HFFc6 (cell line): ENCODE data around the gene CYP27C1. TPM values are rescaled to one million over a fixed set of nuclear protein-coding genes. Genes with fewer than 3 reads are reported as not detected.

Experiments
- DNase-seq: peaks from one replicate; pipeline ENCODE4 v3.0.0-alpha.2; 2018
- H3K27ac Mint-ChIP-seq: 2 replicates; pipeline ENCODE4 v1.8.0; 2020; ENCODE audit warnings: mild to moderate bottlenecking, mixed read lengths
- H3K27me3 Mint-ChIP-seq: 2 replicates; pipeline ENCODE4 v1.8.0; 2021; ENCODE audit warnings: mild to moderate bottlenecking, moderate library complexity, mixed read lengths; ENCODE audit not compliant: insufficient read depth
- H3K36me3 Mint-ChIP-seq: 2 replicates; pipeline ENCODE4 v1.8.0; 2021; ENCODE audit warnings: low read depth, mixed read lengths
- H3K4me1 Mint-ChIP-seq: 2 replicates; pipeline ENCODE4 v1.8.0; 2020; ENCODE audit warnings: low read depth, mixed read lengths
- H3K4me3 Mint-ChIP-seq: 2 replicates; pipeline ENCODE4 v1.8.0; 2020; ENCODE audit warnings: mild to moderate bottlenecking, moderate library complexity, mixed read lengths
- H3K9me3 Mint-ChIP-seq: 2 replicates; pipeline ENCODE4 v1.8.0; 2020; ENCODE audit warnings: mild to moderate bottlenecking, mixed read lengths
- total RNA-seq, 6 experiments: library from RNA; stranded (reverse); fragmentation: NEBNext Ultra II Directional; extraction: Animal tissue kit (Norgen Biotek cat#: 25700); gene quantifications; 2 replicates in 1 of 6; 3 replicates in 5 of 6; pipeline ENCODE4 v1.2.3, GENCODE V29; 2021
- TF ChIP-seq, protein P1 (sequence below): fragments of 200-600 bp; sonication (generic); IDR thresholded peaks from 2 replicates; pipeline ENCODE4 v1.5.0; 2021; ENCODE audit warnings: antibody characterized with exemption, mild to moderate bottlenecking

Gene CYP27C1
- total RNA-seq, 6 experiments from 2014 or later: 0.09 to 0.17 (median 0.13) TPM

DNA sequence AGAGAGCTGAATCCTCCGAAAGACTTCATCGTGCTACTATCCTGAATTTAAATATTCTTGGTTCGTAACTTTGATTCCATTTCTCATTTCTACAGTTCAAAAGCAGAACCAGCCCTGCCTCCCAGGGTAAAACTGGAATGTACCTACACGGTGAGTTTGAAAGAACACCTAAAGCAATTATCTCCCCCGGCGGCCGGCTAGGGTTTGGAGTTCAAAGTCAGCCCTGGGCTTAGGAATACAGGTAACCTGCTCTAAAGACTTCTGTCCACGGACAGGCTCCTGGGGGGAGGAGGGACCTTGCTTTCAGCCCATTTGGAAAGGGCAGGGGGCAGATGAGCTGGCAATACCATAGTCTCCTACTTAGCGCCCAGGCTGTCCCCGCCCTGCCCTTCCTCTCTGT lies 32.3 kb downstream of the CYP27C1 start:
- peaks cover 5% of the 10 kb centered on the region; the same call in 1 of the 2 replicates for H3K9me3 Mint-ChIP-seq
- no peaks in the 10 kb centered on the region for H3K4me1 Mint-ChIP-seq
- TF ChIP-seq, protein P1, sequence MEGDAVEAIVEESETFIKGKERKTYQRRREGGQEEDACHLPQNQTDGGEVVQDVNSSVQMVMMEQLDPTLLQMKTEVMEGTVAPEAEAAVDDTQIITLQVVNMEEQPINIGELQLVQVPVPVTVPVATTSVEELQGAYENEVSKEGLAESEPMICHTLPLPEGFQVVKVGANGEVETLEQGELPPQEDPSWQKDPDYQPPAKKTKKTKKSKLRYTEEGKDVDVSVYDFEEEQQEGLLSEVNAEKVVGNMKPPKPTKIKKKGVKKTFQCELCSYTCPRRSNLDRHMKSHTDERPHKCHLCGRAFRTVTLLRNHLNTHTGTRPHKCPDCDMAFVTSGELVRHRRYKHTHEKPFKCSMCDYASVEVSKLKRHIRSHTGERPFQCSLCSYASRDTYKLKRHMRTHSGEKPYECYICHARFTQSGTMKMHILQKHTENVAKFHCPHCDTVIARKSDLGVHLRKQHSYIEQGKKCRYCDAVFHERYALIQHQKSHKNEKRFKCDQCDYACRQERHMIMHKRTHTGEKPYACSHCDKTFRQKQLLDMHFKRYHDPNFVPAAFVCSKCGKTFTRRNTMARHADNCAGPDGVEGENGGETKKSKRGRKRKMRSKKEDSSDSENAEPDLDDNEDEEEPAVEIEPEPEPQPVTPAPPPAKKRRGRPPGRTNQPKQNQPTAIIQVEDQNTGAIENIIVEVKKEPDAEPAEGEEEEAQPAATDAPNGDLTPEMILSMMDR: no peak
- H3K27me3 Mint-ChIP-seq: peaks cover 28% of the 10 kb centered on the region
- H3K36me3 Mint-ChIP-seq: peaks cover 6% of the 10 kb centered on the region
- DNase-seq: no peak
- H3K27ac Mint-ChIP-seq: no peak overlapping the region
- no peak overlapping the region for H3K4me3 Mint-ChIP-seq

DNA sequence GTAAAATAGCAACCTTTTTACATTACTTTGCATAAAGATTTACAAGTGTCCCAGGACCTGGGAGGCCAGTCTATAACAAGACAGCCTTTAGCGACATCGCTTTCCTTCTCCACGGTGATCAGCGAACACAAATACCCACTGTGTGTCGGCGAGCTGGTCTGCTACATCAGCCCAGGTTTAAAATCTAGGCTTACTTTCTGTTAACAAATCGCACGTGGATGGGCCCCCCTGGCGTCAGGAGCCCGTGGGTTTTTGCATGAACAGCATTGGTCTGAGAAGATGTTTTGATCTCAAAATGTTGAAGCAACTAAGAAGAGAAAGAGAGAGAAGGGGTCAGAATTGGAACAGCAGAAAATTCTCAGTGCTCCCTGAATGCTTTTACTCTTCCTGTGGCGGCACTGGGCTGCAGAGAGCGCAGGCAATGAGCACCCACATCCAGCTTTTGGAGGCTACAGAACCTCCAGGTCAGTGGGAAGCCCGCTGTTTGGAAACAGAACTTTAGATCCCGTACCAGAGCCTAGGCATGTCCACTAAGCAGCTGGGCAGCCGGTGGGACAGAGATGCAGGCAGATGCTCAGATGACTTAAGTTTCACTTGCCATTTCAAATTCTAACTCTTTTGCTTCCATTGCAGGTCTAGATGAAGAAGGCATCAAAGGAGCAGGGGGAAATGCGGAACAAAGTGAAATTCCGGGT lies 32.9 kb downstream of the CYP27C1 start:
- TF ChIP-seq, protein P1: no peak
- Mint-ChIP-seq H3K4me1 (no peaks in the 10 kb centered on the region), H3K36me3 (peaks cover 6% of the 10 kb centered on the region), H3K27me3 (peaks cover 28% of the 10 kb centered on the region), H3K27ac (no peak overlapping the region), H3K9me3 (peaks cover 5% of the 10 kb centered on the region; the same call in 1 of the 2 replicates), H3K4me3 (no peak overlapping the region)
- no peak for DNase-seq

DNA sequence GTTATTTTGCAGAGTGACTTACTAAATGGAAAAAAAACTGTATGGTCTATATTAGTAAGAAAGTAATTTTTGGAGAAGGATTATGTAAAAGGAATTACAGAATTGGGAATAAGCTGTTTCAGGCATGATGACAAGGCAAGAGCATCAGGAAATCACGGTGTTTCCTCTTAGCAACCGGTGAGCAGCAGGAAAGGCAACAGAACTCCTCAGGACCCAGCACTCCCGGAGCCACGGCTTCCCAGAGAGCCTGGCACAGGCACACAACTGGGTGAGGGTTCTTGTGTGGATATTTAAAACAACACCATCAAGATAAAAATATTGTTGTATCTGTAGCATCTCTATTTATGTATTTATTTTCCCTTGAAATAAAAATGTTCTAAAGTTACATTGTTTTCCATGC lies 34.4 kb downstream of the CYP27C1 start:
- no peak overlapping the region for H3K27ac Mint-ChIP-seq
- H3K4me3 Mint-ChIP-seq: no peak overlapping the region
- TF ChIP-seq, protein P1: no peak
- DNase-seq: no peak
- H3K27me3 Mint-ChIP-seq: peaks cover 29% of the 10 kb centered on the region
- peaks cover 8% of the 10 kb centered on the region for H3K36me3 Mint-ChIP-seq
- no peaks in the 10 kb centered on the region for H3K4me1 Mint-ChIP-seq
- H3K9me3 Mint-ChIP-seq: peaks cover 8% of the 10 kb centered on the region

DNA sequence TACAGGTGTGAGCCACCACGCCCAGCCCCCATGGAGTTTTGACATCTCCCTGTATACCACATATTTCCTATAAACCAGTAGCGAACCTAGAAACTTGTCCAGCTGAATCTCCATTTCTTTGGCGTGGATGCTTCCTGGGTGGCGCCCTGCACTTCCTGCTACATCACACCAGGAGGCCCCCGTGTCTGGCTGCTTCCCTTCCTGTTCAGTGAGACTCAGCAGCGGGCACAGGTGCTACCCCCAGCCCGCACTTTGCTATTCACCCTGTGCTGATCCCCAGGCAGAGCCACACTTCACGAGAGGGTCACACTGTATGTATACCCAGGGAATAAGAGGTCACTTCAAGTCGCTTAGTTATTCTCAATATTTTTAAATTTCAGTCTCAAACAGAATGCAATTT lies 35.0 kb downstream of the CYP27C1 start:
- DNase-seq: no peak
- Mint-ChIP-seq H3K4me3 (no peak overlapping the region), H3K9me3 (peaks cover 15% of the 10 kb centered on the region), H3K4me1 (no peaks in the 10 kb centered on the region), H3K27me3 (peaks cover 32% of the 10 kb centered on the region), H3K36me3 (peaks cover 14% of the 10 kb centered on the region), H3K27ac (no peak overlapping the region)
- TF ChIP-seq, protein P1: peak; percentile 40

DNA sequence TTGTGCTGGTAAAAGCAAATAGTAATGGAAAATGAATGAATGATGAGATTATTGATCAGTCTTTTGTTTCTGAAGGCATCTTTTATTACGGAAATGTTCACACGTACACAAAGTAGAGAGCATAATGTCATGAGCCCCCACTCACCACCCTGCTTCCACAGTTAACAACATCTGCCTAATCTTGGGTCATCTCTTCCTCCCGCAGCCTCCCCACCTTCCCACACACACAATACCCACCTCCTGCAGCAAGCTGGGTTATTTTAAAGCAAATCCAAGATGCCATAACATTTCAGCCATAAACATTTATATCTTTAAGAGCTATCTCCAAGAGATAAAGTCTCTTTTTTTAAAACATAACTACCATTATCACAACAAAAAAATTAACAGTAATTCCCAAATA lies 36.3 kb downstream of the CYP27C1 start:
- peaks cover 17% of the 10 kb centered on the region for H3K36me3 Mint-ChIP-seq
- H3K27me3 Mint-ChIP-seq: peaks cover 30% of the 10 kb centered on the region
- no peaks in the 10 kb centered on the region for H3K4me1 Mint-ChIP-seq
- TF ChIP-seq, protein P1: no peak
- peaks cover 14% of the 10 kb centered on the region for H3K9me3 Mint-ChIP-seq
- no peak for DNase-seq
- no peak overlapping the region for H3K27ac Mint-ChIP-seq
- H3K4me3 Mint-ChIP-seq: no peak overlapping the region
